H1 (cell line): ENCODE data around the gene CHAT.

ENCODE experiments used
- ATF2 ChIP-seq: IDR thresholded peaks from 2 replicates; pipeline ENCODE4 v1.6.1; 2012; ENCODE audit warnings: low read length, inconsistent platforms
- EGR1 ChIP-seq: IDR thresholded peaks from 2 replicates; pipeline ENCODE4 v1.6.1; 2011; ENCODE audit warnings: low read depth, low read length, borderline replicate concordance
- EP300 ChIP-seq, 2 experiments: IDR thresholded peaks; 1 replicate in 1 of 2; 2 replicates in 1 of 2; pipeline ENCODE4 v1.6.1; 2011 to 2012; ENCODE audit warnings: low read depth in 2 of 2, low read length in 2 of 2, mild to moderate bottlenecking in 2 of 2, borderline replicate concordance in 1 of 2, inconsistent platforms in 1 of 2, moderate library complexity in 1 of 2
- EZH2 ChIP-seq: fragments of 200-600 bp; sonication (generic); IDR thresholded peaks from 2 replicates; pipeline ENCODE4 v1.7.1; 2012; ENCODE audit warnings: low read depth, mild to moderate bottlenecking, moderate library complexity, low read length, inconsistent platforms; ENCODE audit not compliant: severe bottlenecking
- POLR2AphosphoS5 ChIP-seq: IDR thresholded peaks from 2 replicates; pipeline ENCODE4 v1.6.1; 2011; ENCODE audit warnings: low read depth, low read length
- TAF1 ChIP-seq: IDR thresholded peaks from 2 replicates; pipeline ENCODE4 v1.6.1; 2011; ENCODE audit warnings: mild to moderate bottlenecking, low read depth, low read length
- TF ChIP-seq, protein P1 (sequence below), 3 experiments: IDR thresholded peaks; 1 replicate in 2 of 3; 2 replicates in 1 of 3; pipeline versions ENCODE4 v1.5.1 to v1.6.1; 2011; ENCODE audit warnings: low read length in 3 of 3, mild to moderate bottlenecking in 3 of 3, inconsistent platforms in 2 of 3, low read depth in 1 of 3, moderate library complexity in 1 of 3; ENCODE audit not compliant: insufficient read depth in 1 of 3; ENCODE audit errors: control extremely low read depth in 1 of 3

GRCh38 chr10:49572594-49573114 lies 41.2 kb upstream of the CHAT start:
- TF ChIP-seq POLR2AphosphoS5, result no peak
- no peak for TF ChIP-seq ATF2
- no peak for TF ChIP-seq EGR1
- TF ChIP-seq, protein P1, sequence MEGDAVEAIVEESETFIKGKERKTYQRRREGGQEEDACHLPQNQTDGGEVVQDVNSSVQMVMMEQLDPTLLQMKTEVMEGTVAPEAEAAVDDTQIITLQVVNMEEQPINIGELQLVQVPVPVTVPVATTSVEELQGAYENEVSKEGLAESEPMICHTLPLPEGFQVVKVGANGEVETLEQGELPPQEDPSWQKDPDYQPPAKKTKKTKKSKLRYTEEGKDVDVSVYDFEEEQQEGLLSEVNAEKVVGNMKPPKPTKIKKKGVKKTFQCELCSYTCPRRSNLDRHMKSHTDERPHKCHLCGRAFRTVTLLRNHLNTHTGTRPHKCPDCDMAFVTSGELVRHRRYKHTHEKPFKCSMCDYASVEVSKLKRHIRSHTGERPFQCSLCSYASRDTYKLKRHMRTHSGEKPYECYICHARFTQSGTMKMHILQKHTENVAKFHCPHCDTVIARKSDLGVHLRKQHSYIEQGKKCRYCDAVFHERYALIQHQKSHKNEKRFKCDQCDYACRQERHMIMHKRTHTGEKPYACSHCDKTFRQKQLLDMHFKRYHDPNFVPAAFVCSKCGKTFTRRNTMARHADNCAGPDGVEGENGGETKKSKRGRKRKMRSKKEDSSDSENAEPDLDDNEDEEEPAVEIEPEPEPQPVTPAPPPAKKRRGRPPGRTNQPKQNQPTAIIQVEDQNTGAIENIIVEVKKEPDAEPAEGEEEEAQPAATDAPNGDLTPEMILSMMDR (IDR thresholded peaks at IDR 0.05; ENCODE audit: control extremely low read depth in 1 of 3, insufficient read depth in 1 of 3, low read depth in 1 of 3, low read length in 3 of 3), result no peak
- no peak for TF ChIP-seq TAF1
- no peak for TF ChIP-seq EZH2
- no peak for TF ChIP-seq EP300 (IDR thresholded peaks at IDR 0.05; ENCODE audit: borderline replicate concordance in 1 of 2, low read depth in 2 of 2, low read length in 2 of 2)
